Globus pallidus (tissue), 1 donor: ENCODE results near the gene NDFIP1.
A peak's percentile ranks its signal among the peaks of the same experiment; 100 is the strongest.

Experiments used
- DNase-seq: peaks from one replicate; pipeline ENCODE4 v3.0.0-alpha.2; 2015; ENCODE audit warnings: low spot score

NDFIP1 gene

GRCh38 chr5:142091922-142092321 is 16.7 kb upstream of the NDFIP1 start:
- no peak for DNase-seq

GRCh38 chr5:142095035-142095434 is 13.5 kb upstream of the NDFIP1 start:
- DNase-seq: no peak

- DNase-seq: no peak
Measured at GRCh38 chr5:142095651-142096330, 12.8 kb upstream of the NDFIP1 start.

GRCh38 chr5:142096382-142096781 is 12.2 kb upstream of the NDFIP1 start:
- DNase-seq: no peak

GRCh38 chr5:142097681-142098080 is 10.9 kb upstream of the NDFIP1 start:
- DNase-seq: no peak

- DNase-seq: no peak
Measured at GRCh38 chr5:142098275-142098674, 10.3 kb upstream of the NDFIP1 start.

GRCh38 chr5:142098931-142099330 is 9.6 kb upstream of the NDFIP1 start:
- no peak for DNase-seq

- DNase-seq: no peak
Measured at GRCh38 chr5:142100307-142100706, 8.3 kb upstream of the NDFIP1 start.

- no peak for DNase-seq
Measured at GRCh38 chr5:142102980-142103740, 5.4 kb upstream of the NDFIP1 start.

GRCh38 chr5:142104491-142104890 is 4.1 kb upstream of the NDFIP1 start:
- DNase-seq: no peak

- no peak for DNase-seq
Measured at GRCh38 chr5:142106061-142106460, 2.5 kb upstream of the NDFIP1 start.

GRCh38 chr5:142107036-142107735 is 1.4 kb upstream of the NDFIP1 start:
- DNase-seq: no peak

GRCh38 chr5:142107736-142108431 is 695 bp upstream of the NDFIP1 start:
- DNase-seq: no peak

GRCh38 chr5:142109331-142110045 is 909 bp downstream of the NDFIP1 start:
- peak; percentile 43 for DNase-seq

- DNase-seq: peak; percentile 38
Measured at GRCh38 chr5:142110046-142110531, 1.5 kb downstream of the NDFIP1 start.

- no peak for DNase-seq
Measured at GRCh38 chr5:142110988-142111687, 2.6 kb downstream of the NDFIP1 start.

GRCh38 chr5:142114687-142115086 is 6.1 kb downstream of the NDFIP1 start:
- DNase-seq: no peak

GRCh38 chr5:142115937-142116614 is 7.5 kb downstream of the NDFIP1 start:
- no peak for DNase-seq

GRCh38 chr5:142117579-142118151 is 9.1 kb downstream of the NDFIP1 start:
- no peak for DNase-seq

- no peak for DNase-seq
Measured at GRCh38 chr5:142118155-142118686, 9.6 kb downstream of the NDFIP1 start.
